Measurements from ENCODE around the gene ARL8B.

The ARL8B gene

GRCh38 chr3:5151586-5151985 lies 29.5 kb downstream of the ARL8B start:
- no peak for DNase-seq (ENCODE audit: extremely low spot score)
- TF ChIP-seq FOXM1 (IDR thresholded peaks at IDR 0.05; ENCODE audit: borderline replicate concordance) (no peak), NFRKB (IDR thresholded peaks at IDR 0.05) (no peak), FOXK2 (IDR thresholded peaks at IDR 0.05) (no peak), TARDBP (IDR thresholded peaks at IDR 0.05) (no peak), ELF4 (IDR thresholded peaks at IDR 0.05) (no peak), CTBP1 (IDR thresholded peaks at IDR 0.05; ENCODE audit: borderline replicate concordance) (no peak), SP1 (IDR thresholded peaks at IDR 0.05) (no peak), ARNT (IDR thresholded peaks at IDR 0.05) (no peak), SUZ12 (IDR thresholded peaks at IDR 0.05) (no peak), BHLHE40 (IDR thresholded peaks at IDR 0.05; ENCODE audit: borderline replicate concordance) (no peak), HDGF (IDR thresholded peaks at IDR 0.05; ENCODE audit: borderline replicate concordance) (no peak)
- TF ChIP-seq, protein P1, sequence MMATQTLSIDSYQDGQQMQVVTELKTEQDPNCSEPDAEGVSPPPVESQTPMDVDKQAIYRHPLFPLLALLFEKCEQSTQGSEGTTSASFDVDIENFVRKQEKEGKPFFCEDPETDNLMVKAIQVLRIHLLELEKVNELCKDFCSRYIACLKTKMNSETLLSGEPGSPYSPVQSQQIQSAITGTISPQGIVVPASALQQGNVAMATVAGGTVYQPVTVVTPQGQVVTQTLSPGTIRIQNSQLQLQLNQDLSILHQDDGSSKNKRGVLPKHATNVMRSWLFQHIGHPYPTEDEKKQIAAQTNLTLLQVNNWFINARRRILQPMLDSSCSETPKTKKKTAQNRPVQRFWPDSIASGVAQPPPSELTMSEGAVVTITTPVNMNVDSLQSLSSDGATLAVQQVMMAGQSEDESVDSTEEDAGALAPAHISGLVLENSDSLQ (IDR thresholded peaks at IDR 0.05), result no peak
- POLR2A ChIA-PET, result interaction anchor here (1.6 kb wide), 1 partner anchor 9 kb away, joined by 3 read pairs; no protein-coding TSS in a partner anchor
- CTCF ChIA-PET, result interaction anchor here (0.7 kb wide), 1 partner anchor 24 kb away, joined by 3 read pairs; no protein-coding TSS in a partner anchor

DNA sequence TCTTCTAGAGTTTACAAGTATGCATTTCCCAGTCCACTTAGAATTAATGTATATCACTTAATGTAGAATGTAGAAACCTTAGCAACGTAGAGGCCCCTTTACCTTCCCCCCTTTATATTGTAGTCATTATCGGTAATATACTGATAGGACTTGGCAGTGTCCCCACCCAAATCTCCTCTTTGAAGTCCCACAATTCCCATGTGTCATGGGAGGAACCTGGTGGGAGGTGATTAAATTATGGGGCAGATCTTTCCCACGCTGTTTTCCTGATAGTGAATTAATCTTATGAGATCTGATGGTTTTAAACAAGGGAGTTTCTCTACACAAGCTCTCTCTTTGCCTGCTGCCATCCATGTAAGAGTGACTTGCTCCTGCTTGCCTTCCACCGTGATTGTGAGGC lies 31.0 kb downstream of the ARL8B start:
- TF ChIP-seq FOXA1 (IDR thresholded peaks at IDR 0.05), result no peak
- TF ChIP-seq ARNT (IDR thresholded peaks at IDR 0.05), result no peak
- no peak for TF ChIP-seq FOXK2 (IDR thresholded peaks at IDR 0.05)
- TF ChIP-seq ELF4 (IDR thresholded peaks at IDR 0.05), result no peak
- no peak for TF ChIP-seq NFRKB (IDR thresholded peaks at IDR 0.05)
- no peak for TF ChIP-seq LEF1 (IDR thresholded peaks at IDR 0.05; ENCODE audit: borderline replicate concordance)
- TF ChIP-seq L3MBTL2 (conservative IDR thresholded peaks at IDR 0.05), result no peak
- TF ChIP-seq CTBP1 (IDR thresholded peaks at IDR 0.05; ENCODE audit: borderline replicate concordance), result no peak
- no peak for TF ChIP-seq TARDBP (IDR thresholded peaks at IDR 0.05)
- no peak for TF ChIP-seq SP1 (IDR thresholded peaks at IDR 0.05)
- TF ChIP-seq FOXM1 (IDR thresholded peaks at IDR 0.05; ENCODE audit: borderline replicate concordance), result no peak
- CTCF ChIA-PET, result no interaction called here
- POLR2A ChIA-PET, result no interaction called here
- DNase-seq (ENCODE audit: extremely low spot score), result no peak

DNA sequence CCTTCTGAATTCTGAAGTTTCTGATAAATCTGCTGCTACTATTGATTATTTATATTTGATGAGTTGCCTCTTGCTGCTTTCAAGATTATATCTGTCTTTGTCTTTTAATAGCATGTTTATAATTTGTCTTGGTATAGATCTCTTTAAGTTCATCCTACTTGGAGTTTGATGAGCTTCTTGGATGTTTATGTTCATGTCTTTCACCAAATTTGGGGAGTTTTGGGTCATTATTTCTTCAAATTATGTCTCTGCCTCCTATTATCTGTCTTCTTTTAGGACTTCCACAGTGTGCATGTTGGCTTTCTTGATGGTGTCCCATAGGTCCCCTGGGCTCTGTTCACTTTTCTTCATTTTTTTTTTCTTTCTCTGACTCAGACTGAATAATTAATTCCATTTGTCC lies 33.1 kb downstream of the ARL8B start:
- POLR2A ChIA-PET, result no interaction called here
- no peak for DNase-seq (ENCODE audit: extremely low spot score)

DNA sequence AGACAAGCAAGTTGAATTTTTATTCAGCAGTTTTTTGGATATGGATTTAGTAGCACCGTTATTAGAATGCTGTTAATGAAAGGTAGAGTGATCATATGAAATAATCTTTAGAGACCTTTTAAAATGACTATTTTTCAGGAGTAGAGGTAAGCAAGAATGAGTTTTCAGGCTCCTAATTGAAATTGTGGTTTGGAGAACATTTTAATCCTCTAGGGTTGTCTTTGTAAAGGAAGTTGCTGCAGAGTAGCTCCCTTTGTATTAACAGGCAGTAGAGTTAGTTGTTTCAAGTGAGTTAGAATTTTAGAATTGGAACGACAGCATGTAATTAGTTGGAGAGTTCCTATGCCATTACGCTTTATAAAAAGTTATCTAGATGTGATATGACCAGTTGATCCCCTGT lies 38.2 kb downstream of the ARL8B start:
- no peak for DNase-seq (ENCODE audit: extremely low spot score)
- TF ChIP-seq LEF1 (IDR thresholded peaks at IDR 0.05; ENCODE audit: borderline replicate concordance) (no peak), NFRKB (IDR thresholded peaks at IDR 0.05) (no peak), SUZ12 (IDR thresholded peaks at IDR 0.05) (no peak), FOXA1 (IDR thresholded peaks at IDR 0.05) (no peak), FOXK2 (IDR thresholded peaks at IDR 0.05) (no peak), TARDBP (IDR thresholded peaks at IDR 0.05) (no peak), HDGF (IDR thresholded peaks at IDR 0.05; ENCODE audit: borderline replicate concordance) (no peak), ZNF384 (IDR thresholded peaks at IDR 0.05) (no peak), BHLHE40 (IDR thresholded peaks at IDR 0.05; ENCODE audit: borderline replicate concordance) (no peak), L3MBTL2 (conservative IDR thresholded peaks at IDR 0.05) (no peak), SP1 (IDR thresholded peaks at IDR 0.05) (no peak), CTBP1 (IDR thresholded peaks at IDR 0.05; ENCODE audit: borderline replicate concordance) (no peak), FOXM1 (IDR thresholded peaks at IDR 0.05; ENCODE audit: borderline replicate concordance) (no peak)
- TF ChIP-seq, protein P1 (IDR thresholded peaks at IDR 0.05), result no peak
- POLR2A ChIA-PET, result interaction anchor here (1.0 kb wide), 1 partner anchor 9 kb away, joined by 3 read pairs; no protein-coding TSS in a partner anchor
- CTCF ChIA-PET, result interaction anchor here (0.7 kb wide), 1 partner anchor 23 kb away, joined by 4 read pairs; no protein-coding TSS in a partner anchor

More for the DNA sequence above, 33.1 kb downstream of the ARL8B start:
- CTCF ChIA-PET, result no interaction called here
- no peak for TF ChIP-seq HDGF (IDR thresholded peaks at IDR 0.05; ENCODE audit: borderline replicate concordance)
- TF ChIP-seq TARDBP (IDR thresholded peaks at IDR 0.05), result no peak
- TF ChIP-seq ELF4 (IDR thresholded peaks at IDR 0.05), result no peak
- TF ChIP-seq ZNF384 (IDR thresholded peaks at IDR 0.05), result no peak
- TF ChIP-seq, protein P1 (IDR thresholded peaks at IDR 0.05), result no peak
- no peak for TF ChIP-seq FOXM1 (IDR thresholded peaks at IDR 0.05; ENCODE audit: borderline replicate concordance)
- no peak for TF ChIP-seq CTBP1 (IDR thresholded peaks at IDR 0.05; ENCODE audit: borderline replicate concordance)
- no peak for TF ChIP-seq NFRKB (IDR thresholded peaks at IDR 0.05)
- TF ChIP-seq LEF1 (IDR thresholded peaks at IDR 0.05; ENCODE audit: borderline replicate concordance), result no peak
- TF ChIP-seq L3MBTL2 (conservative IDR thresholded peaks at IDR 0.05), result no peak
- no peak for TF ChIP-seq FOXK2 (IDR thresholded peaks at IDR 0.05)
- no peak for TF ChIP-seq SUZ12 (IDR thresholded peaks at IDR 0.05)
- no peak for TF ChIP-seq SP1 (IDR thresholded peaks at IDR 0.05)
- no peak for TF ChIP-seq ARNT (IDR thresholded peaks at IDR 0.05)
- TF ChIP-seq FOXA1 (IDR thresholded peaks at IDR 0.05), result no peak

- ChIA-PET POLR2A (interaction anchor here (0.8 to 1.0 kb wide), 2 partner anchors 10 to 24 kb away, joined by 3 read pairs; no protein-coding TSS in a partner anchor), CTCF (interaction anchor here (0.7 kb wide), 1 partner anchor 24 kb away, joined by 4 read pairs; no protein-coding TSS in a partner anchor)
- no peak for TF ChIP-seq HDGF (IDR thresholded peaks at IDR 0.05; ENCODE audit: borderline replicate concordance)
- no peak for DNase-seq (ENCODE audit: extremely low spot score)
Observed at GRCh38 chr3:5160940-5161858, 39.1 kb downstream of the ARL8B start.
